Skeletal muscle satellite cell (primary cell): ENCODE data around the gene CXorf58.

Source experiments
- H3K27me3 ChIP-seq: 2 replicates; pipeline ENCODE4 v1.7.0; 2013; ENCODE audit warnings: low read length; ENCODE audit not compliant: control insufficient read depth, insufficient read depth
- H3K36me3 ChIP-seq: 2 replicates; pipeline ENCODE4 v1.7.0; 2013; ENCODE audit warnings: mild to moderate bottlenecking, control low read depth, low read length; ENCODE audit not compliant: insufficient read depth
- H3K4me1 ChIP-seq: 2 replicates; pipeline ENCODE4 v1.7.0; 2013; ENCODE audit warnings: low read length; ENCODE audit not compliant: control insufficient read depth, insufficient read depth
- H3K4me2 ChIP-seq: 2 replicates; pipeline ENCODE4 v1.7.0; 2013; ENCODE audit warnings: mild to moderate bottlenecking, low read length
- H3K4me3 ChIP-seq: 2 replicates; pipeline ENCODE4 v1.7.0; 2013; ENCODE audit warnings: low read length
- H3K9ac ChIP-seq: 2 replicates; pipeline ENCODE4 v1.7.0; 2013; ENCODE audit warnings: mild to moderate bottlenecking, low read depth, low read length, moderate library complexity
- H3K9me3 ChIP-seq: replicated peaks from 2 replicates; pipeline ENCODE4 v1.7.0; 2013; ENCODE audit warnings: mild to moderate bottlenecking, control low read depth, low read length

CXorf58 gene

DNA sequence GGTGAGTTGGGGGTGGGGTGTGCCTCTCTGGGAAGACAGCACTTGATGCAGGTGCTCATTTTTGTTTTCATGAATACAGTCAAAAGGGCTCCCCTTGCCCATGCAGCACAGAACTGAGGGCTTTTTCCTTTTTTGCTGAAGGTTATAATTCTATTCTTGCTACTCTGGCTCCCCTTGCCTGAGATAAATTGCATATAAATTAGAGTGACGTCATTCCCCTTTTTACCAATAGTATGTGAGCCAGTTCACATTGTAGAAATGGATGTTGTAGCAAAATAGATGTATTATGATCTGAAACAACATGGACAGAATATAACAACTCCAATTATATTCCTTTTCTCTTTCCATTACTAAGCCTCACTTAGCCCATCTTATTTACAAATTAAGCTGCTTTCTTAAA is 28.4 kb downstream of the CXorf58 start:
- Histone ChIP-seq H3K9me3 (no peaks in the 10 kb centered on the region), H3K27me3 (peaks cover 8% of the 10 kb centered on the region), H3K4me3 (no peak overlapping the region), H3K36me3 (no peaks in the 10 kb centered on the region), H3K4me2 (no peak overlapping the region), H3K4me1 (no peaks in the 10 kb centered on the region), H3K9ac (no peak overlapping the region)

DNA sequence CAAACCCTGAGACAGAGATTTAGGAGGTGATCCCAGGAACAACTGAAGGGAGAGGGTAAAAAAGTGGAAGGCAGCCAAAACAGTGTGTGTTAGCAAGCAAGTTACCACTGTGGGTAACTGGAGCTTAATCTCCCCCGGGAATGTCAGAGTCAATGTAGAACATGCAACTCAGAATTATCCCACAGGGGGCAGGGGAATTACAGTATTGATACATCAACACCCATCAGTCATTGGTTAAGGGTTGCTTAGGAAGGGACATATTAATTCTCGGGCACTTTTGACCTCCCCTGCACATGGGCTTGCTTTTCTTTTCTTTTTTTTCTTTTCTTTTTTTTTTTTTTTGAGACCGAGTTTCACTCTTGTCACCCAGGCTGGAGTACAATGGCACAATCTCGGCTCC is 29.3 kb downstream of the CXorf58 start:
- H3K36me3 ChIP-seq, result no peaks in the 10 kb centered on the region

DNA sequence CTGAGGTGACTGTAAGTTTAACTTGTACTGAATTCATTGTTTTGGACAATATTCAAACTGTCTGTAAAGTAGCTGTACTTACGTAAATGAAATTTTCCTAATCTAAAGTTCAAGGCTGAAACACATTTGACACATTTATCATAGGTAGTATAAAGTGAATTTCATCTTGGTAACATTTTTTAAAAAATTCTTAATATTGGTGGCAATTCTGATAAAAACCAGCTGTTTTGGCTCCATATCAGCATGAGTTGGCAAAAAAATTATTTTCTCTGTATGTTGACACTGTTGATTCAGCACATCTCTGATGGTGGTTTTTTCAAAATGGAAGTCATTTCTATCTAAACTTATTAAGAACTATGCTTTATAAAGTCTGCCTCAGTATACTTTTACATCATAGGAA is 30.9 kb downstream of the CXorf58 start:
- Histone ChIP-seq H3K4me3 (no peak overlapping the region), H3K27me3 (peaks cover 14% of the 10 kb centered on the region), H3K4me2 (no peak overlapping the region), H3K4me1 (no peaks in the 10 kb centered on the region), H3K36me3 (no peaks in the 10 kb centered on the region), H3K9me3 (no peaks in the 10 kb centered on the region), H3K9ac (no peak overlapping the region)

More for the DNA sequence above, 29.3 kb downstream of the CXorf58 start:
- no peaks in the 10 kb centered on the region for H3K9me3 ChIP-seq
- no peak overlapping the region for H3K4me2 ChIP-seq
- H3K4me3 ChIP-seq, result no peak overlapping the region
- no peaks in the 10 kb centered on the region for H3K4me1 ChIP-seq
- H3K9ac ChIP-seq, result no peak overlapping the region
- H3K27me3 ChIP-seq, result peaks cover 9% of the 10 kb centered on the region

DNA sequence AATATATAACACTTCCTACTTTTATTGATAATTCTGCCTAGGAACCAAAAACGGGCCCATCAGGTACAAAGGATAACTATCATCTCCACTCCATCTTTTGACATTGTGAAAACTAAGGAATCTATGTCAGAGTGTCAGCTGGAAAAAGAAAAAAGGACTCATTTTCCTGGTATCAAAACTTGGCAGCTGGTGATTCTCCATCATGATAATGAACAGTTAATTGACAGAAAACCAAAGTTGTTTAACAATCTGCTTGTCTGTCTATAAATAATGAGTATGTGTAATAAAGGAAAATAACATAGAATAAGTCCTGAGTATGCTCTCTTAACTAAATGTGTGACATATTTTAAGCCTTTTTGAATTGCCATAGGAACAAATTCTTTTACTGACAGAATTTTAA is 31.4 kb downstream of the CXorf58 start:
- H3K4me1 ChIP-seq, result no peaks in the 10 kb centered on the region
- no peak overlapping the region for H3K4me2 ChIP-seq
- peaks cover 17% of the 10 kb centered on the region for H3K27me3 ChIP-seq
- H3K9me3 ChIP-seq, result no peaks in the 10 kb centered on the region
- no peaks in the 10 kb centered on the region for H3K36me3 ChIP-seq
- no peak overlapping the region for H3K9ac ChIP-seq
- no peak overlapping the region for H3K4me3 ChIP-seq

DNA sequence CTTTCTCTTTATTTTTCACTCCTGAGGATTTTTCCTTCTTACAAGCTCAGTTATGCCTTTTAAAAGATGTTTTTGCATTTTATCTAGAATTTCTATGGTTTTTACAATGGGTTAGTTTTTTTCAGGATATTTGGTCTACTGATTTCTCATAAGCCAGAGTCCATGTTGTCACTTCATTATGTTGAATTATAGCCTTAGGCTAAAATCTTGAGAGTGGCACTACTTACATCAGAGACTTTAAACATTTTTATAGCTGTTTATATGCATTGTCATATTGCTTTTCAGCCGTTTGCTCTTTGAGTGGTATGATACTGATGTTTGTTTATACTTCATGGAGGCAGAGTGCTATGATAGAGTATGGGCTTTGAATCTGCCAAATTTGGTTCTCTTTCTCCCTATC is 36.4 kb downstream of the CXorf58 start:
- Histone ChIP-seq H3K36me3 (no peaks in the 10 kb centered on the region), H3K9me3 (no peaks in the 10 kb centered on the region), H3K4me2 (no peak overlapping the region), H3K4me3 (no peak overlapping the region), H3K27me3 (peaks cover 25% of the 10 kb centered on the region), H3K9ac (no peak overlapping the region), H3K4me1 (no peaks in the 10 kb centered on the region)

DNA sequence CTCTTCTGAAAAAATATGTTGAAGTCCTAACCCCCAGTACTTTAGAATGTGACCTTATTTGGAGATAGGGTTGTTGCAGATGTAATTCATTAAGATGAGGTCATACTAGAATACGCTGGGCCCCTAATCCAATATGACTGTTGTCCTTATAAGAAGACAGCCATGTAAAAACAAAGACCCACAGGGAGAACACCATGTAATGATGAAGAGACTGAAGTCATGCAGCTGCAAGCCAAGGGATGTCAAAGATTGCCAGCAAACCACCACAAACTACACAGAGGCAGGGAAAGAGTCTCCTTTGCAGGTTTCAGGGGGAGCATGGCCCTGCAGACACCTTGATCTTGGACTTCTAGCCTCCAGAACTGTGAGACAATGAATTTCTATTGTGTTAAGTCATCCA is 37.4 kb downstream of the CXorf58 start:
- Histone ChIP-seq H3K9me3 (no peaks in the 10 kb centered on the region), H3K27me3 (peaks cover 25% of the 10 kb centered on the region), H3K4me3 (no peak overlapping the region), H3K4me2 (no peak overlapping the region), H3K4me1 (no peaks in the 10 kb centered on the region), H3K36me3 (no peaks in the 10 kb centered on the region), H3K9ac (no peak overlapping the region)

DNA sequence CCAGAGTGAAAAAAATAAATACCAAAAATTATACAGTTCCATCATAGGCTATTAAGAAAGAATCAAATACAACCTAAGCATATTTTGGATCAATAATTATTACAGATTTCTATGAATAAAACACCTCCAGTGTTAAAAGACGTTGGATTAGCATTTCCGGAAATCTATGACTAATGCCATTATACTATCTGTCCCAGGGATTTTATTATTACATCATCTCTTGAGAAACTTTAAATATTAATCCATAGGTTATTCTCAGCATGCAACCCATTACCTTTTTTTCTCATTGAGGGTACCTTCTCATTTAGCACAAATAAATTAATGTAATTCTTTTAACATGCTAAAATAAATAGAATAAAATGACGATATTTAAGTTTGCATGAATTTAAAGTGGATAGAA is 44.6 kb downstream of the CXorf58 start:
- no peaks in the 10 kb centered on the region for H3K4me1 ChIP-seq
- no peak overlapping the region for H3K4me3 ChIP-seq
- no peaks in the 10 kb centered on the region for H3K27me3 ChIP-seq
- H3K9ac ChIP-seq, result no peak overlapping the region
- H3K36me3 ChIP-seq, result no peaks in the 10 kb centered on the region
- H3K9me3 ChIP-seq, result no peaks in the 10 kb centered on the region
- no peak overlapping the region for H3K4me2 ChIP-seq

DNA sequence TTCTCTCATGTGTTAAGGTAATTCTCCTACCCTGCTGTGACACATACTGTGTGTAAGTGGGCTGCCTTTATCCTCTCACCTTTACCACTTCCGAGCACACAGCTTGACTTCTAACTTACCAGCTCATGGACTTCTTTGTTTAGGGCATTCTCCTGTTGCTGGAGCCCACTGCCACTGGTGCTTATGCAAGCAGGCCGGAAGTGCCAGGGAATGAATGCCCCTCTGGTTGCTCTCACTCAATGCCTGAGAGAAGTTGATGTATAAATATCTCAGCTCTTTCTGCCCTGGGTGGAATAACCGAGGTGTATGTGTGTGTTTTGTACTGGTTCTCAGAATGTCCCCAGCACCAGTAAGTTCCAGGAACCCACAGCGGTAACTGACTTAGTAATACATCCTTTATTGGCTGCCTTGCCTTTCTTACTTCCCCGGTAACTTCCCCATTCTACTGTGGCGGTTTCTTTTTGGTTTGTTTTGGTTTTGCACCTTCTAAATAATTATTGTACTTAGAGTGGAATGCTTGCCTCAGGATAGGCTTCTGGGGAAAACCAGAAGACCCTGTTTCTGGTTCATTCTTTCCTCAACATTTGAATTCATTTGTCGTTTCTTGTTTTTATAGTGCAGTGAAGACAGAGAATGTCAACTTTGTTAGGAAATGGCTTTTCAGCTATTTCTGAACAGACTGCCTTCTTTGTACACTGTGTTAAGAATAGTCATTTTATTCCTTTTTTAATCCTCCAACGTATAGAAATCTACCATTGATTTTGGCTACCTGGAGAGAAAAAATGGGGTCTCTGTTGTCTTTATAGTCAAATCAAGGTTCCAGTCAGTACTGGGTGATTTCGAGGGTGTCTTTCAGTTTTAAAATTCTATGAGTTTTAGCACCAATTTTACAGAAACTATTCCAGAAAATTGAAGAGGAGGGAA is 45.4 kb downstream of the CXorf58 start:
- H3K27me3 ChIP-seq, result no peaks in the 10 kb centered on the region
- no peaks in the 10 kb centered on the region for H3K36me3 ChIP-seq
- no peaks in the 10 kb centered on the region for H3K4me1 ChIP-seq
- H3K9ac ChIP-seq, result no peak overlapping the region
- H3K9me3 ChIP-seq, result no peaks in the 10 kb centered on the region
- peak overlapping the region; percentile 49 for H3K4me2 ChIP-seq
- no peak overlapping the region for H3K4me3 ChIP-seq

DNA sequence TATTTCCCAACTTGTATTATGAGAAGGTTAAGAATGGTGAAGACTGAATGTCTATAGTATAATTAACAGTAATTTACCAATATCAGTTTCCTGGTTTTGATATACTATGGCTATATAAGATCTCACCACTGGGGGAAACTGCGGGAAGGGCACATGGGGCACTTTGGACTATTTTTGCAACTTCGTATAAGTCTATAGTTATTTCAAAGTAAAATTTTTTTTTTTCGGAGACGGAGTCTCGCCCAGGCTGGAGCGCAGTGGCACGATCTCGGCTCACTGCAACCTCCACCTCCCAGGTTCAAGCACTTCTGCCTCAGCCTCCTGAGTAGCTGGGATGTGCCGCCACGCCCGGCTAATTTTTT is 46.1 kb downstream of the CXorf58 start:
- H3K9ac ChIP-seq, result no peak overlapping the region

DNA sequence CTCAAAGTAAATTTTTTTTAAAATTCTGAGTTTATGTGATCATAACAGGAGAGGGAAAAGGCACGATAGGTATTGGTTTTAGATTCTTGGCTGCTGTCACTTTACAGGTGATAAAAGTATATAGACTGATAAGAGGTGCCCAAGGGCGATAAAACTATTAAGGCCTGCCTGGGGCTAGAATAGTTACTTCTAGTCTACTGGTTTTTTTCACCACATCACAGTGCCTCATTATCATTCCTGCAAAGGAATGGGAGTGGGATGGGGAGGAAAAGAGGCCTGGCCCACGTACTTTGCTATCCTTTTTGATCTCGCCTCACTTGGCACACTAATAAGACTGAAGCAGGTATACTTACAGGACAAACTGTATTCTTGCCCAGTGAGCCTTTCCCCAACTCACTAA is 46.6 kb downstream of the CXorf58 start:
- Histone ChIP-seq H3K4me2 (no peak overlapping the region), H3K4me1 (no peaks in the 10 kb centered on the region), H3K9me3 (no peaks in the 10 kb centered on the region), H3K9ac (no peak overlapping the region), H3K27me3 (no peaks in the 10 kb centered on the region), H3K4me3 (no peak overlapping the region), H3K36me3 (no peaks in the 10 kb centered on the region)

More for the DNA sequence above, 46.1 kb downstream of the CXorf58 start:
- no peaks in the 10 kb centered on the region for H3K9me3 ChIP-seq
- H3K27me3 ChIP-seq, result no peaks in the 10 kb centered on the region
- H3K4me1 ChIP-seq, result no peaks in the 10 kb centered on the region
- no peaks in the 10 kb centered on the region for H3K36me3 ChIP-seq
- H3K4me3 ChIP-seq, result no peak overlapping the region
- no peak overlapping the region for H3K4me2 ChIP-seq

DNA sequence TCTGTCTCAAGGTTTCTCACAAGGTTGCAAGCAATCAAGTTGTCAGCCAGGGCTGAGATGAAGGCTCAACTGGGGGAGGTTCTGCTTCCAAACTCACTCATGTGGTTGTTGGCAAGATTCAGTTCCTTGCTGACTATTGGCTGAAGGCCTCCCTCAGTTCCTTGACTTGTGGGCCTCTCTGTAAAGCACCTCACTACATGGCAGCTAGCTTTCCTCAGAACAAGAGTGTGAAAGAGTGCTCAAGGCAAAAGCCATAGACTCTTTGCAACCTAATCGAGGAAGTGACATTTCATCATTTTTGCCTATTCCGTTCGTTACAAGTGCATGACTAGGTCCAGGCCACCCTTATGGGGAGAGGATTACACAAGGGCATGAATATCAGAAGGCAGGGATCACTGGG is 52.0 kb downstream of the CXorf58 start:
- Histone ChIP-seq H3K9me3 (no peaks in the 10 kb centered on the region), H3K4me1 (no peaks in the 10 kb centered on the region), H3K36me3 (no peaks in the 10 kb centered on the region), H3K27me3 (peaks cover 6% of the 10 kb centered on the region), H3K4me2 (no peak overlapping the region), H3K9ac (no peak overlapping the region), H3K4me3 (no peak overlapping the region)

DNA sequence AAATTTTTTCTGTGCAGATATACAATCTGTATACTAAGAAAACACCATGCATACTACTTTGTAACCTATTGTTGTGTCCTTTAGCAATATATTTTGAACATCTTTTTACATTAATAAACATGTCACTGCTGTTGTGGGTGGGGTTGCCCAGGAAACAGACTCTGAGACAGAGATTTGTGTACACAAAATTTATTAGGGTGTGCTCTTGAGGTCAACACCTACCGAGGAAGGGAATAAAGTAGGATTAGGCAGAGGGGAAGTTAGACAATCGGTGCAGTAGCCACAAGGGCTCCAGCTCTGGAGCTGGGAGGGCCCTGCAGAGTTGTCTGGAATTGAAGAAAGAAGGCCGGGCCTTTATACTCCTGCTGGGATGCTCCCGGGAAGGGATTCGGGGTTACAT is 56.4 kb downstream of the CXorf58 start:
- no peaks in the 10 kb centered on the region for H3K9me3 ChIP-seq
- H3K4me1 ChIP-seq, result no peaks in the 10 kb centered on the region
- no peak overlapping the region for H3K4me3 ChIP-seq
- H3K9ac ChIP-seq, result no peak overlapping the region
- peaks cover 9% of the 10 kb centered on the region for H3K27me3 ChIP-seq
- no peak overlapping the region for H3K4me2 ChIP-seq
- no peaks in the 10 kb centered on the region for H3K36me3 ChIP-seq
